ENCODE data around the gene SLC7A1. TPM values are rescaled to one million over a fixed set of nuclear protein-coding genes. Genes with fewer than 3 reads are reported as not detected.
A peak's percentile ranks its signal among the peaks of the same experiment; 100 is the strongest.

Gene SLC7A1
- total RNA-seq, 2 donors from 2014 or later = 8.6 to 19.5 TPM

DNA sequence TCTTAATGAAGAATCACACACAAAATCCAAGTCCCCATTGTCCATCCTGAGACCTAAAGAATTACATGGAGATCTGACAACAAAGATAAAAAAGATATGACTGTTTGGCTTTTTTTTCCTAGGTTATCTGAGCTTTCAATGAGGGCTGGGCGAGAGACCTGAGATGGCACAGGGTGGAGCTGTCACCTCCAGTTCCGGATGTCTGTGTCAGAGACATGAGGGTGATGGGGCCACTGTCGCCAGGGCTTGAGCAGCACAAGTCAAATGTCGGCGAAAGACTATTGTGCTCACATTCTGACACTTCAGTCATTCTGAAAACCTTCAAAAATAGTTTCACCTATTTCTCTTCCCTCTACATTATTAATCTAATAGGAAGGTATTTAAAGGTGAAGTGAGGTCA is 65.7 kb downstream of the SLC7A1 start:
- H3K27me3 ChIP-seq = no peaks in the 10 kb centered on the region
- no peak for DNase-seq (ENCODE audit: low spot score)
- no peaks in the 10 kb centered on the region for H3K9me3 ChIP-seq
- H3K4me3 ChIP-seq = no peak overlapping the region
- H3K36me3 ChIP-seq = peaks cover 35% of the 10 kb centered on the region
- H3K27ac ChIP-seq = no peak overlapping the region
- H3K4me1 ChIP-seq = peaks cover 0 to 3% of the 10 kb centered on the region in 2 donors
- TF ChIP-seq, protein P1, sequence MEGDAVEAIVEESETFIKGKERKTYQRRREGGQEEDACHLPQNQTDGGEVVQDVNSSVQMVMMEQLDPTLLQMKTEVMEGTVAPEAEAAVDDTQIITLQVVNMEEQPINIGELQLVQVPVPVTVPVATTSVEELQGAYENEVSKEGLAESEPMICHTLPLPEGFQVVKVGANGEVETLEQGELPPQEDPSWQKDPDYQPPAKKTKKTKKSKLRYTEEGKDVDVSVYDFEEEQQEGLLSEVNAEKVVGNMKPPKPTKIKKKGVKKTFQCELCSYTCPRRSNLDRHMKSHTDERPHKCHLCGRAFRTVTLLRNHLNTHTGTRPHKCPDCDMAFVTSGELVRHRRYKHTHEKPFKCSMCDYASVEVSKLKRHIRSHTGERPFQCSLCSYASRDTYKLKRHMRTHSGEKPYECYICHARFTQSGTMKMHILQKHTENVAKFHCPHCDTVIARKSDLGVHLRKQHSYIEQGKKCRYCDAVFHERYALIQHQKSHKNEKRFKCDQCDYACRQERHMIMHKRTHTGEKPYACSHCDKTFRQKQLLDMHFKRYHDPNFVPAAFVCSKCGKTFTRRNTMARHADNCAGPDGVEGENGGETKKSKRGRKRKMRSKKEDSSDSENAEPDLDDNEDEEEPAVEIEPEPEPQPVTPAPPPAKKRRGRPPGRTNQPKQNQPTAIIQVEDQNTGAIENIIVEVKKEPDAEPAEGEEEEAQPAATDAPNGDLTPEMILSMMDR (IDR thresholded peaks at IDR 0.05) = no peak

DNA sequence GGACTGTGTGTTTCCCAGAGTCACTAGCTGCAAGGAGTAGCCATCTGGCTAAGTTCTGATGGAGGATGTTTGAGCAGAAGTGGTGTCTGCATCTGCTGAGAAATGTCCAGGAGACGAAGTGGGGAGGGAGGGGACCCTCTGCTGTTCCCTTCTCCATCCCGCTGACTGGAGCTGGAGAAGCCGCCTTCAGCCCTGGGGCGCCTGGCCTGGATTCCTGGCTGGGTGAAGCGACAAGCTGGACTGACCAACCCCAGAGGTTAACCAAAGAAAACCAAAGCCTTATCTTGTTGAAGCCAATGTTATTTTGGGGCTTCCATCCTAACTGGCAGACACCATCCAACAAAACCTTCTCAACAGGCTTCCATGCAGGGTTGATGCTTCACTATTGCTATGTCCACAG is 67.6 kb downstream of the SLC7A1 start:
- TF ChIP-seq, protein P1 (IDR thresholded peaks at IDR 0.05) = no peak
- Histone ChIP-seq H3K36me3 (peaks cover 39% of the 10 kb centered on the region), H3K27ac (no peak overlapping the region), H3K4me1 (peaks cover 0 to 17% of the 10 kb centered on the region in 2 donors), H3K9me3 (no peaks in the 10 kb centered on the region), H3K27me3 (no peaks in the 10 kb centered on the region), H3K4me3 (no peak overlapping the region)
- DNase-seq (ENCODE audit: low spot score) = no peak

DNA sequence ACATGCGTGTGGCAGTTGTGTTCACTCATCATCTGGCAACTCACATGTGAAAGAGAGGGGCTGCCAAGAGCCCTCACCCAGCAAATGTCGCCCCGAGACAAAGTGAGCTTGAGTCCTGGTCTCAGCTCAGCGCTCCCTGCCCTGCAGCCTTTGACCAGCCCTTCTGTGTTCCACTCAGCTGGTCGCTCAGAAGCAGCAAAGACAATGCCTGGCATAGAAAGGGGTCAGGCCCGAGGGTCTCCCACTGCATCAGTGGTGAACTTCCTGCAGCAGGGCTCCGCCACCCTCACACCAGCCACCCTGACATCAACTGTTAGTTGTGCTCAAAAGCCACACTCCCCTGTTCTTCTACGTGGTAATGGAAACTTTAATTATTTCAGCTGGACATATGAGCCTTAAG is 68.0 kb downstream of the SLC7A1 start:
- Histone ChIP-seq H3K4me3 (no peak overlapping the region), H3K27ac (no peak overlapping the region), H3K27me3 (no peaks in the 10 kb centered on the region), H3K4me1 (peaks cover 0 to 19% of the 10 kb centered on the region in 2 donors), H3K9me3 (no peaks in the 10 kb centered on the region), H3K36me3 (peaks cover 39% of the 10 kb centered on the region)
- no peak for DNase-seq (ENCODE audit: low spot score)
- TF ChIP-seq, protein P1 (IDR thresholded peaks at IDR 0.05) = no peak

DNA sequence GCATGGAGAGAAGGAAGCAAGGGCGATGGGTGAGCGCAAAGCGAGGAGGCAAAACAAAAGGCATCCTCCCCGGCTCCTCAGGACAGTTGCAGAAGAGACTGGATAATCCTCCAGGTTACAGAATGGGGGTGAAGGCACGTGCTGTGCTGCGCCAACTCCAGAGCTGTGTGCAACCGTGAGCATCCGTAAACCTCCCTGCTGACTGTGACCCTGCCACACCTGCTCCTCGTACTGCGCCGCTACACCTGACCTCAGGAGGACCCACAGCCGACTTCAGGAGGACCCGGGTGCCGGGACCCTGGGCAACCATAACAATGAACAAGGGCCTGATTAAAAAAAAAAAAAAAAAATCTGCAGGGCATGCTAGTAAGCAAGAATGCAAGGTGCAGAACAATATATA is 68.7 kb downstream of the SLC7A1 start:
- no peaks in the 10 kb centered on the region for H3K9me3 ChIP-seq
- H3K4me3 ChIP-seq = no peak overlapping the region
- no peak for DNase-seq (ENCODE audit: low spot score)
- no peaks in the 10 kb centered on the region for H3K27me3 ChIP-seq
- peaks cover 0 to 19% of the 10 kb centered on the region in 2 donors for H3K4me1 ChIP-seq
- TF ChIP-seq, protein P1 (IDR thresholded peaks at IDR 0.05) = no peak
- no peak overlapping the region for H3K27ac ChIP-seq
- H3K36me3 ChIP-seq = peaks cover 40% of the 10 kb centered on the region

DNA sequence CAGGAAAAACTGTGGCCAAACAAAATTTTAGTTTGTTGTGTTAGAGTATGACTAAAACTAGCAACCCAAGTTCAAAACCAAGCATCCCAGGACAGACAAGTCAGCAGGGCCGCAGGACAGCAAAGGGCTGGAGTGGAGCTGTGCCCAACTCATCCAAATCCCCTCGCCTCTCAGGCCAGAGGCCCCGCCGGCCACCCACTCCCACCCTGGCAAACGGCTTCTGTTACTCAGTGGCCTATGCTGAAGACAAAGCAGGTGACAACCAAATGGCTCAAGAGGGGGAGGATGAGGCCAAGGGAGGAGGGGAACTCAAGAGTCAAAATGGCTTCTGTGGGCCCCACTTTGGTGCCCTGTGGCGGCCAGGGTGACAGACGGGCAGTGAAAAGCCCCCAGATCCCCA is 69.7 kb downstream of the SLC7A1 start:
- peaks cover 48% of the 10 kb centered on the region for H3K36me3 ChIP-seq

DNA sequence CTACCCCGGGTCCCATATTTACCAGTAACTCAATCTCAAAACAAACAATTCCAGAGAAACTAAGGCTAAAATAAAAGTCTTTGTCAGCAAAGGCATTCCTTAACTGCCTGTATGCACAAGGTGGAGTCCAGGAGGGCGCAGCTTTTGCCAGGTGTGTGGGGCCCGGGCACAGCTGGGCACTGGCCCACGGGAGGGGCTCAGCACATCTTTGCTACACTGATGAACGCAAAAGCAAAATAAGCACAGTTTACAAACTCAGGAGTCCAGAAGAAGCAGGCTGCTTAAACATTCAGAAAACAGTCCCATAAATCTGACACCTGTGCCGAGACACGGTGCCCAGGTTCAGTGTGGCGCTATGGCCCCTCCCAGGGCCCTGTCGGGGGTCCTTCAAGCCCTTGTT is 70.8 kb downstream of the SLC7A1 start:
- H3K36me3 ChIP-seq = peaks cover 46% of the 10 kb centered on the region
- H3K4me3 ChIP-seq = no peak overlapping the region
- DNase-seq (ENCODE audit: low spot score) = no peak
- peaks cover 0 to 19% of the 10 kb centered on the region in 2 donors for H3K4me1 ChIP-seq
- TF ChIP-seq, protein P1 (IDR thresholded peaks at IDR 0.05) = no peak
- no peaks in the 10 kb centered on the region for H3K9me3 ChIP-seq
- peak overlapping the region; percentile 77 to 84 for H3K27ac ChIP-seq
- no peaks in the 10 kb centered on the region for H3K27me3 ChIP-seq

More for the DNA sequence above, 69.7 kb downstream of the SLC7A1 start:
- DNase-seq (ENCODE audit: low spot score) = no peak
- H3K27ac ChIP-seq = no peak overlapping the region
- no peaks in the 10 kb centered on the region for H3K27me3 ChIP-seq
- H3K9me3 ChIP-seq = no peaks in the 10 kb centered on the region
- TF ChIP-seq, protein P1 (IDR thresholded peaks at IDR 0.05) = no peak
- H3K4me3 ChIP-seq = no peak overlapping the region
- H3K4me1 ChIP-seq = peaks cover 0 to 19% of the 10 kb centered on the region in 2 donors
